ENCODE data around the gene COPS6. TPM values are rescaled to one million over a fixed set of nuclear protein-coding genes. Genes with fewer than 3 reads are reported as not detected.

The COPS6 gene
- total RNA-seq, 1 donor from 2014 or later: 157 TPM

DNA sequence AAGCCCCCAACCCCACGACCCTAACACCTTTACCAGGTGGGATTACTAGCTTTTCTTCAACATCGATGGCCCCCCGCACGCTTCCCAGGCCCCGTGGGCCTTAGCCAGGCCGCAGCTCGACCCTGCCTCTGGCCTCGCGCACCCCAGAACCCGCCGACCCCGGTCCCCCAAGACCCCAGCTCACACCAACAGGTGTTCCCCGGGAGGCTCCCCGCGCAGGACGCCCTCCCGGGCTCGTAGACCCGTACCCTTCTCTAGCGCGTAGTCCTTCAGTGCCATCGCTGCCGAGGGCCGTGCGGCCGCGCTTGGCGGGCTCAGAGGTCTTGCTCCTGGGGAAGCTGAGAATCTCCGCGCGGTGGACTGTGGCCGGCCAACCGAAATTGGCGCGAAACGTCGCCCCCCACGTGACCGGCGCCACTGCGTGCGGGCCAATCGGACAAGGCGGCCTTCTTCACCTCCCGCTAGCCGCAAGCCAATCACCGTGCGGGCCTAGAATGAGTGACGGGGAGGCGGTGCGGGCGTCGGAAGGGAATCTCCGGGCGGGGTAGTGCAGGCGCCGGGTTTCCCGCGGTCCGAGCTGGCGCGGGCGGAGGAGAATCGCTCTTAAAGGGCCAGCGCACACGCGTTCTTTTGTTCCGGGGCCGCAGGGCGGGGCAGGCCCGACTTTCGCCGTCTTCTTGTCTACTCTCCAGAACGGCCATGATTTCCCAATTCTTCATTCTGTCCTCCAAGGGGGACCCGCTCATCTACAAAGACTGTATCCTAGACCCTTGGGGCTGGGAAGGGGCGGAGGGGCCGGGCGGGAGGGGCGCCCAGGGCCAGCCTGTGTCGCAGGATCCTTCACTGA, 12.5 kb downstream of the COPS6 start, which contains the start of the genes AP4M1 and MCM7:
Gene AP4M1 (plus strand): TSS at position 628 of the 847 bp plus-strand sequence. CDS start 72 bp downstream, at position 700.
Gene MCM7 (minus strand): TSS at position 382 of the 847 bp plus-strand sequence. CDS start 103 bp downstream, at position 279.
- DNase-seq (ENCODE audit: low read depth, low spot score): peak; percentile 96

- DNase-seq (ENCODE audit: low read depth, low spot score): no peak
Measured at GRCh38 chr7:100102950-100103840, 14.4 kb downstream of the COPS6 start.

DNA sequence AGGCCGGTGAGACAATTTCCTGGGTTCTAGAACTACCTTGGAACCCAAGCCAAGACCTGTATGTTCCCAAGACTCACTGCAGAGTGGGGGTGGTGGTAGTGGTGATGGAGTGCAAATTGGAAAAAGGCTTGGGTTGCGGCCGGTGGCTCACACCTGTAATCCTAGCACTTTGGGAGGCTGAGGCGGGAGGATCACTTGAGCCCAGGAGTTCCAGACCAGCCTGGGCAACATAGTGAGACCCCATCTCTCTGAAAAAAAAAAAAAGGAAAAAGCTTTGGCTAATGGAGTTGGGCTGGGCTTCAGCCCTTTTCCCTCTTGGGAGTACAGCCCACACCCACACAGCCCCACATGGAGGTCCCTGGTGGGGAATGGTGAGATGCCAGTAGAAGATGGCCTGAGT, 16.8 kb downstream of the COPS6 start:
- no peak for DNase-seq (ENCODE audit: low read depth, low spot score)

GRCh38 chr7:100106633-100107032, 17.9 kb downstream of the COPS6 start:
- DNase-seq (ENCODE audit: low read depth, low spot score): no peak

GRCh38 chr7:100107125-100107737, 18.5 kb downstream of the COPS6 start:
- DNase-seq (ENCODE audit: low read depth, low spot score): no peak

DNA sequence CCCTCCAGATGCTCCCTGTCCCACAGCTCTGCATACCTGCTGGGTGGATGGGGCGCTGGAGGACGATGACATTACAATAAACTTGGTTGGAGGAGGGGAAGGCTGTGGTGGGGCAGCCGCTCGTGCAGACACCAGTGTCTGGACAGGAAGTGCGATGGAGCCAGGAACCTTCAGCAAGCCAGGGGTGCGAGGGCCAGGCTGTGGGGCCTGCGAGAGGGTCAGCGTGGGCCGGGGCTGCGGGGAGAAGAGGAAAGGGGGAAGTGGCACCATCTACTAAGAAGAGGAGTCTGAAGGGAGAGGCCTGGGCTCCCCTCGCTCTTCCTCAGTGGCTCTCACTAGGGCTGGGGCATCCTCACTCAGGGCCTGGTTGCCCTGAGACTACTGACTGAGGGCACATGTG, 19.1 kb downstream of the COPS6 start:
- DNase-seq (ENCODE audit: low read depth, low spot score): no peak

GRCh38 chr7:100109521-100110163, 20.9 kb downstream of the COPS6 start:
- DNase-seq (ENCODE audit: low read depth, low spot score): no peak

- no peak for DNase-seq (ENCODE audit: low read depth, low spot score)
Measured at GRCh38 chr7:100111156-100111555, 22.4 kb downstream of the COPS6 start.

DNA sequence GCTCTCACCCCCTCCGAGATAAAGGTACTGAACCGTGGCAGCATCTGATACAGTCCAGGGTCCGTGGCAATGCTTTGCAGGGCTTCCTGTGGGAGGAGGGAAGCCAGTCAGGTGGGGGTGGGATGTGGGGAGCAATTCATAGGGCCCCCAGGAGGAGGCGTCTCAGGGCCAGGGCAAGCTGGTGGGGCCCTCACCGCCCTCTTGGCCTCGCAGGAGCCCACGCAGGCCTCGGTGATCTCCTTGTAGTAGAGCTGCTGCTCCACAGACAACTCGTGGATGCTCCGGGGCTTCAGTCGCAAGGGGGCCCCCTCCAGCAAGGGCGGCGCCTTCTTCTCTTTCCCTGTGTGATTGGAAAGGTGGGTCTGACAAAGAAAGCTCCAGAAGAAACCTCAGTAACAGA, 23.1 kb downstream of the COPS6 start:
- no peak for DNase-seq (ENCODE audit: low read depth, low spot score)

DNA sequence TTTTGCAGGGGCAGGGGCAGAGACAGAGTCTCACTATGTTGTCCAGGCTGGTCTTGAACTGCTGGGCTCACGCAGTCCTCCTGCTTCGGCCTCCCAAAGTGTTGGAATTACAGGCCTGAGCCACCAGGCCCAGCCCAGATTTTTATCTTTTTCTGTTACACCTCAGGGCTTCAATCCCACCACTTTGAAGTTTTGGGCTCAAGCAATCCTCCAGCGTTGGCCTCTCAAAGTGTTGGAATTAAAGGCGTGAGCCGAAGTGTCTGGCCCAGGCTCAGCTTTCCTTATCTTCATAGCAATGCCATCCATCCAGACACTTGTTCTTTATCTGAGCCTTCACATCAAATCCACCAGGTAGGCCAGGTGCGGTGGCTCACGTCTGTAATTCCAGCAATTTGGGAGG, 26.3 kb downstream of the COPS6 start:
- DNase-seq (ENCODE audit: low read depth, low spot score): no peak

- DNase-seq (ENCODE audit: low read depth, low spot score): no peak
Measured at GRCh38 chr7:100118388-100119071, 29.8 kb downstream of the COPS6 start.

DNA sequence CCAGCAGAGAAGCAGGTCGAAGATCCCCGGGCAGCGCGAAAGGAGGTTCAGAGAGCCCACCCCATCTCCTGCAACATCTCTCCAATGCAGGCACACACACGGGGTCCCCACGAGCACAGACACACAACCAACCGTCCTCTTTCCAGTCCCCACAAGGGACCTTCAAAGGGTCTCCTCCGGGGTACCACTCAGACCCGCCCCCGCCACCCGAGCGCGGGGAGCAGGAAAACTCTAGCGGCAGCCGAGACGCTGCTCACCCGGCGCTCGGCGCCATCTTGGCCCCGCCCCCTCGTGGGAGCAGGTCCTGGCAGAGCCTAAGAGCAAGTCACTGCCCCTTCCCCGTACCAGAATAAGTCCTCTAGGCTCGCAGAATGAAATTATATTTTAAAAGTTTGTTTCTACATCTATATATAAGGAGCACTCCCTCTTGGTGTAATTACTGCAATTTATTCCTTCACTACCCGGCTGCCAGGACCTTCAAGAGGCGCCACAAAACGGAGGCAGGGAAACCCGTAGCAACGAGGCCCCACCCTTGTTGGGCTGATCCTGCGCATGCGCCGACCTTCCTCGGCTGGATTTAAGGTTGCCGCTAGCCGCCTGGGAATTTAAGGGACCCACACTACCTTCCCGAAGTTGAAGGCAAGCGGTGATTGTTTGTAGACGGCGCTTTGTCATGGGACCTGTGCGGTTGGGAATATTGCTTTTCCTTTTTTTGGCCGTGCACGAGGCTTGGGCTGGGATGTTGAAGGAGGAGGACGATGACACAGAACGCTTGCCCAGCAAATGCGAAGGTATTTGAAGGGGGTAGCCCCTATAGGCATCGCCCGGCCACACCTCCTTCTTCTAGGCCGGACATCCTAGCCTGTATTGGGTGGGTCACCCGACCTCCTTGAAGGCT, 30.6 kb downstream of the COPS6 start, which contains the start of the genes CNPY4 and TAF6:
Gene CNPY4 (plus strand): TSS at position 563 of the 898 bp plus-strand sequence. CDS start 111 bp downstream, at position 674.
Gene TAF6 (minus strand): TSS at position 287 of the 898 bp plus-strand sequence. CDS start 5,149 bp downstream, outside the sequence.
- DNase-seq (ENCODE audit: low read depth, low spot score): peak; percentile 80

DNA sequence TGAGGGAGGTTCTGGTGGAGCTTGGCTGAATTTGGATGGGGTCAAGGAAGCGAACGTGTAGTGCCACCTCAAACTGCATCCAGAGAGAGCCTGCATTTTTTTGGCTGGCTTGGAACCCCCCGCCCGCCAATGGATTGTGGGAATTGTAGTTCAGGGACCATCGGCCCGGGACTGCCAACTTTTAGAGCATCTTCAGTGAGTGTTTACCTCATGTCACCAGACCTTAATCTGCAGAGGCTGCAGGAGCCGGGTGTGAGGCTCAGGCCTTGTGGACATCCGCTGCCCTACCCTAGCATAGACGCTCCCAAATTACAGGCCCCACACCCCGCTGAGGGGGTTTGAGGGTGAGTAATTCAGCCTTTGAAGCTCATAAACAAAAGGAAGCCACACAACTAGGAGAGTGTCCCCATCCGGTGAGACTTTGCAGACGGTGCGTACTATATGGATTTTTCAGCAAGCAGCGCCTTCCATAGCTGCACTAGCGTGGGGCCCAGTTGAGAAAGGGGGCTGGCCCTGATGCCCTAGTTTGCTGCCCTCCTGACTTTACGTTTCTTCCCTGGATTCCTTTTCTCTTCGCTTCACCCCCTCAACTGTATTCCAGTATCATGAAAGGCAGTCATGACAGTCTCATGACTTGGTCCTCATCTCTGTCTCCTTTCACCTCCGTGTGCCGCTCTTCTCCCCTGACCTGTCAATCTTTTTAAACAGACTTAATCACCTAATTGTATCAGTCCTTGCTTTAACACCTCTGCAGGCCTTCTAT, 31.4 kb downstream of the COPS6 start:
- no peak for DNase-seq (ENCODE audit: low read depth, low spot score)

DNA sequence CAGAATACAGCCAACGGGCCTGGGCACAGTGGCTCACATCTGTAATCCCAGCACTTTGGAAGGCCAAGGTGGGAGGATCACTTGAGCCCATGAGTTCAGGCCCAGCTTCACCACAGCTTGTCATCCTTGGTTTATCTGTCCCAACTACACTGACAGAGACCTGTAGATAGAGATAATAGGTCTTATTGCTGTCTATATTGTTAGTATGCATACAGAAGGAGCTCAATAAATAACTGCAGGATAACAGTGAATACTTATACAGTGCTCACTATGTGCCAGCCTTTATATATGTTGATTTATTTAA, 31.9 kb downstream of the COPS6 start:
- no peak for DNase-seq (ENCODE audit: low read depth, low spot score)

DNA sequence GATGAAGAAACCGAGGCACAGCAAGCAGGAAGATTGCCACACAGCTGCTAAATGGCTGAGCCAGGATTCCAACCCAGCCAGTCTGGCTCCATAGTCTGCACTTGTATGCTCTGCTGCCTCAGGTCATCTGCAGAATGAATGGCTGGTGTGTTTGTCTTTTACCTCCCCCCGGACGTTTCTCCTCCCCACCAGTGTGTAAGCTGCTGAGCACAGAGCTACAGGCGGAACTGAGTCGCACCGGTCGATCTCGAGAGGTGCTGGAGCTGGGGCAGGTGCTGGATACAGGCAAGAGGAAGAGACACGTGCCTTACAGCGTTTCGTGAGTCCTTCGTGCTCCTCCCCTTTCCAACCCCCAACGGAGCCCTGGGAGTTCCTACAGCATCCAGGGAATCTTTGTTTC, 33.3 kb downstream of the COPS6 start:
- no peak for DNase-seq (ENCODE audit: low read depth, low spot score)

GRCh38 chr7:100122568-100122967, 33.8 kb downstream of the COPS6 start:
- no peak for DNase-seq (ENCODE audit: low read depth, low spot score)

- DNase-seq (ENCODE audit: low read depth, low spot score): no peak
Measured at GRCh38 chr7:100124301-100125230, 35.8 kb downstream of the COPS6 start.
